HEK293T (cell line): ENCODE results near the gene GUCD1.

ENCODE experiments used
- ARNT ChIP-seq: fragments of 450-650 bp; IDR thresholded peaks from 2 replicates; pipeline ENCODE4 v1.6.1; 2017; ENCODE audit warnings: mild to moderate bottlenecking
- BHLHE40 ChIP-seq: fragments of 450-650 bp; IDR thresholded peaks from 2 replicates; pipeline ENCODE4 v1.6.1; 2016; ENCODE audit warnings: mild to moderate bottlenecking, moderate library complexity, borderline replicate concordance
- FOXA1 ChIP-seq: fragments of 450-650 bp; IDR thresholded peaks from 2 replicates; pipeline ENCODE4 v1.6.1; 2016; ENCODE audit warnings: mild to moderate bottlenecking
- FOXM1 ChIP-seq: fragments of 450-650 bp; IDR thresholded peaks from 2 replicates; pipeline ENCODE4 v1.6.1; 2017; ENCODE audit warnings: mild to moderate bottlenecking, borderline replicate concordance
- HDGF ChIP-seq: fragments of 450-650 bp; IDR thresholded peaks from 2 replicates; pipeline ENCODE4 v1.6.1; 2017; ENCODE audit warnings: antibody characterized with exemption, borderline replicate concordance
- L3MBTL2 ChIP-seq: fragments of 450-650 bp; conservative IDR thresholded peaks from 2 replicates; pipeline ENCODE4 v1.6.1; 2016; ENCODE audit warnings: mild to moderate bottlenecking
- LEF1 ChIP-seq: fragments of 450-650 bp; IDR thresholded peaks from 2 replicates; pipeline ENCODE4 v1.6.1; 2017; ENCODE audit warnings: mild to moderate bottlenecking, borderline replicate concordance
- NFRKB ChIP-seq: fragments of 450-650 bp; IDR thresholded peaks from 2 replicates; pipeline ENCODE4 v1.6.1; 2016; ENCODE audit warnings: mild to moderate bottlenecking, moderate library complexity
- SP1 ChIP-seq: fragments of 450-650 bp; IDR thresholded peaks from 2 replicates; pipeline ENCODE4 v1.6.1; 2017
- SUZ12 ChIP-seq: fragments of 450-650 bp; IDR thresholded peaks from 2 replicates; pipeline ENCODE4 v1.6.1; 2016; ENCODE audit warnings: mild to moderate bottlenecking
- TARDBP ChIP-seq: fragments of 450-650 bp; IDR thresholded peaks from 2 replicates; pipeline ENCODE4 v1.6.1; 2016
- TF ChIP-seq, protein P1 (sequence below): fragments of 450-650 bp; IDR thresholded peaks from 2 replicates; pipeline ENCODE4 v1.6.1; 2016

DNA sequence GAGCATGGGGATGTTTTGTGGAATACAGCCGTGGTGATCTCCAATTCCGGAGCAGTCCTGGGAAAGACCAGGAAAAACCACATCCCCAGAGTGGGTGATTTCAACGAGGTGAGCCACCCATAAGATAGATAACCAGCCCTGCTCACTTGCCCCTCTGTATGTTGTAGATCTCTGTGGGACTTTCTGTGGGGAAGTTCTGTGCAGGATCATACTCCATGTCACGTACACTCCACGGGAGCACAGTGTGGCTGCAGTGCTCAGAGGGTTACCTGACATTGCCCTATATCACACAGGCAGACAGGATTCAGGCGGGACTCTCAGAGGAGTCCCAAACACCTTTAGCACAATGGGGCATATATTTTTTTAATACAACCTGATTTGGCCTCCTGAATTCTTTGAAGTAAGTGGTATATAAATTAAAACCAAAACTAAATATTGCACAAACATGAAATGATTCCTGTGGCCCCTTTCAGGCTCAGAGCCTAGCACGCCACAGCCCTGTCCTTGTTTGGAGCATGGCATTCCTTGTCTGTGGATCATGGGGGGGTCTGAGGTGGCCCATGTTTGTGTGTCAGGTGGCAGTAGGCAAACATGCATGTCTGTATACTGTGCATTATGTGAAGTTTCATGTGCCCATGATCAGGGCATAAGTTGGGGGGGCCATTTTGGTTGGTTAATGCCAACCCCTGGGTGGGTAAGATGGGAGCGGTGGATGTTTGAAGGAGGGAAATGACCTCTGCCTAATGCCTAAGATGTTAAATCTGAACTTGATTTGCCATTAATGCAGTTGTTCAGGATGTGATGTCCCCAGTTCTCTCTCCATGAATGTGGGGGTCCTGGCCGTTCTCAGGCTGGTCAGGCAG is 41.3 kb downstream of the GUCD1 start:
- TF ChIP-seq BHLHE40 (no peak), FOXM1 (no peak), SUZ12 (no peak), NFRKB (no peak), LEF1 (no peak), L3MBTL2 (no peak), HDGF (no peak), TARDBP (no peak), SP1 (no peak), FOXA1 (no peak), ARNT (no peak)
- TF ChIP-seq, protein P1, sequence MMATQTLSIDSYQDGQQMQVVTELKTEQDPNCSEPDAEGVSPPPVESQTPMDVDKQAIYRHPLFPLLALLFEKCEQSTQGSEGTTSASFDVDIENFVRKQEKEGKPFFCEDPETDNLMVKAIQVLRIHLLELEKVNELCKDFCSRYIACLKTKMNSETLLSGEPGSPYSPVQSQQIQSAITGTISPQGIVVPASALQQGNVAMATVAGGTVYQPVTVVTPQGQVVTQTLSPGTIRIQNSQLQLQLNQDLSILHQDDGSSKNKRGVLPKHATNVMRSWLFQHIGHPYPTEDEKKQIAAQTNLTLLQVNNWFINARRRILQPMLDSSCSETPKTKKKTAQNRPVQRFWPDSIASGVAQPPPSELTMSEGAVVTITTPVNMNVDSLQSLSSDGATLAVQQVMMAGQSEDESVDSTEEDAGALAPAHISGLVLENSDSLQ = no peak
